H9 (cell line): ENCODE results near the gene ATP2C1. TPM values are rescaled to one million over a fixed set of nuclear protein-coding genes. Genes with fewer than 3 reads are reported as not detected.

ENCODE experiments used
- DNase-seq: peaks from one replicate; pipeline ENCODE4 v3.0.0-alpha.2; 2017
- H2AFZ ChIP-seq: one replicate; pipeline ENCODE4 v1.6.1; 2013; ENCODE audit warnings: mild to moderate bottlenecking, low read length, control low read depth, moderate library complexity
- H2AK5ac ChIP-seq: 2 replicates; pipeline ENCODE4 v1.6.1; 2013; ENCODE audit warnings: low read length, control low read depth, mixed read lengths; ENCODE audit not compliant: insufficient read length
- H2BK120ac ChIP-seq: one replicate; pipeline ENCODE4 v1.6.1; 2013; ENCODE audit warnings: low read depth, mild to moderate bottlenecking, low read length, control low read depth, inconsistent platforms; ENCODE audit not compliant: poor library complexity, severe bottlenecking
- H2BK12ac ChIP-seq: 2 replicates; pipeline ENCODE4 v1.6.1; 2013; ENCODE audit warnings: low read length, control low read depth, mixed read lengths, low read depth; ENCODE audit not compliant: insufficient read length
- H2BK15ac ChIP-seq: 2 replicates; pipeline ENCODE4 v1.6.1; 2013; ENCODE audit warnings: low read depth, low read length, control low read depth
- H2BK20ac ChIP-seq: one replicate; pipeline ENCODE4 v1.6.1; 2013; ENCODE audit warnings: low read depth, mild to moderate bottlenecking, low read length, control low read depth, inconsistent platforms; ENCODE audit not compliant: poor library complexity, severe bottlenecking
- H2BK5ac ChIP-seq: 2 replicates; pipeline ENCODE4 v1.6.1; 2013; ENCODE audit warnings: low read length, control low read depth, mixed read lengths; ENCODE audit not compliant: insufficient read length
- H3K14ac ChIP-seq: 2 replicates; pipeline ENCODE4 v1.6.1; 2013; ENCODE audit warnings: low read length, control low read depth; ENCODE audit not compliant: insufficient read depth
- H3K18ac ChIP-seq: 2 replicates; pipeline ENCODE4 v1.6.1; 2013; ENCODE audit warnings: low read depth, mild to moderate bottlenecking, mixed read lengths, low read length, control low read depth; ENCODE audit not compliant: insufficient read length
- H3K23ac ChIP-seq: 2 replicates; pipeline ENCODE4 v1.6.1; 2013; ENCODE audit warnings: low read length, control low read depth, mixed read lengths, low read depth; ENCODE audit not compliant: insufficient read length
- H3K23me2 ChIP-seq: 2 replicates; pipeline ENCODE4 v1.6.1; 2013; ENCODE audit warnings: low read depth, mild to moderate bottlenecking, mixed read lengths, low read length, control low read depth; ENCODE audit not compliant: insufficient read length, poor library complexity, severe bottlenecking
- H3K27ac ChIP-seq: 2 replicates; pipeline ENCODE4 v1.5.1; 2013; ENCODE audit warnings: low read length, control low read depth, mixed read lengths, low read depth; ENCODE audit not compliant: insufficient read length
- H3K27me3 ChIP-seq: 2 replicates; pipeline ENCODE4 v1.6.1; 2013; ENCODE audit warnings: low read length, control low read depth, inconsistent platforms; ENCODE audit not compliant: insufficient read depth
- H3K4ac ChIP-seq: 2 replicates; pipeline ENCODE4 v1.6.1; 2013; ENCODE audit warnings: low read depth, mild to moderate bottlenecking, control low read depth, inconsistent platforms, low read length, moderate library complexity
- H3K4me1 ChIP-seq: 2 replicates; pipeline ENCODE4 v1.6.1; 2013; ENCODE audit warnings: low read length, control low read depth, inconsistent platforms; ENCODE audit not compliant: insufficient read depth
- H3K4me2 ChIP-seq: 2 replicates; pipeline ENCODE4 v1.6.1; 2013; ENCODE audit warnings: low read length, control low read depth, mixed read lengths; ENCODE audit not compliant: insufficient read length, insufficient read depth
- H3K56ac ChIP-seq: 2 replicates; pipeline ENCODE4 v1.6.1; 2013; ENCODE audit warnings: low read depth, mild to moderate bottlenecking, mixed read lengths, low read length, control low read depth; ENCODE audit not compliant: insufficient read length
- H3K79me1 ChIP-seq: 2 replicates; pipeline ENCODE4 v1.6.1; 2013; ENCODE audit warnings: low read depth, mild to moderate bottlenecking, moderate library complexity, low read length, control low read depth, inconsistent platforms; ENCODE audit not compliant: insufficient read depth, poor library complexity, severe bottlenecking
- H3K79me2 ChIP-seq: 2 replicates; pipeline ENCODE4 v1.6.1; 2013; ENCODE audit warnings: low read length, control low read depth, inconsistent platforms; ENCODE audit not compliant: insufficient read depth
- H3K9ac ChIP-seq: 2 replicates; pipeline ENCODE4 v1.6.1; 2013; ENCODE audit warnings: low read length, control low read depth, mixed read lengths; ENCODE audit not compliant: insufficient read length; ENCODE audit errors: extremely low read depth
- H3K9me3 ChIP-seq: one replicate; pipeline ENCODE4 v1.6.1; 2013; ENCODE audit warnings: low read depth, low read length, inconsistent platforms; ENCODE audit not compliant: control insufficient read depth
- H3T11ph ChIP-seq: one replicate; pipeline ENCODE4 v1.6.1; 2013; ENCODE audit warnings: mild to moderate bottlenecking, low read length, control low read depth, inconsistent platforms
- H4K20me1 ChIP-seq: one replicate; pipeline ENCODE4 v1.6.1; 2013; ENCODE audit not compliant: control insufficient read depth, insufficient read length, insufficient read depth
- H4K5ac ChIP-seq: 2 replicates; pipeline ENCODE4 v1.6.1; 2013; ENCODE audit warnings: low read depth, mild to moderate bottlenecking, mixed read lengths, low read length, control low read depth; ENCODE audit not compliant: insufficient read length
- H4K8ac ChIP-seq: replicated peaks from 2 replicates; pipeline ENCODE4 v1.6.1; 2013; ENCODE audit warnings: low read length, control low read depth, mixed read lengths, low read depth; ENCODE audit not compliant: insufficient read length
- H4K91ac ChIP-seq: 2 replicates; pipeline ENCODE4 v1.6.1; 2013; ENCODE audit warnings: low read depth, mild to moderate bottlenecking, moderate library complexity, mixed read lengths, low read length, control low read depth; ENCODE audit not compliant: insufficient read length
- H3K27ac Mint-ChIP-seq, 3 experiments: 2 replicates in 2 of 3; 3 replicates in 1 of 3; pipeline ENCODE4 v1.8.0; 2020 to 2021; ENCODE audit warnings: mixed read lengths in 3 of 3, mild to moderate bottlenecking in 1 of 3, moderate library complexity in 1 of 3
- H3K27me3 Mint-ChIP-seq: 2 replicates; pipeline ENCODE4 v1.8.0; 2021; ENCODE audit warnings: low read depth, mild to moderate bottlenecking, moderate library complexity, mixed read lengths
- H3K36me3 Mint-ChIP-seq, 3 experiments: 2 replicates in 2 of 3; 3 replicates in 1 of 3; pipeline ENCODE4 v1.8.0; 2020 to 2021; ENCODE audit warnings: low read depth in 3 of 3, mixed read lengths in 3 of 3; ENCODE audit not compliant: insufficient read depth in 1 of 3
- H3K4me1 Mint-ChIP-seq, 2 experiments: 2 replicates each; pipeline ENCODE4 v1.8.0; 2020; ENCODE audit warnings: mixed read lengths in 2 of 2
- H3K4me3 Mint-ChIP-seq, 2 experiments: 2 replicates in 1 of 2; 3 replicates in 1 of 2; pipeline ENCODE4 v1.8.0; 2020 to 2021; ENCODE audit warnings: mild to moderate bottlenecking in 2 of 2, mixed read lengths in 2 of 2, moderate library complexity in 1 of 2
- H3K9me3 Mint-ChIP-seq, 2 experiments: 2 replicates in 1 of 2; 3 replicates in 1 of 2; pipeline ENCODE4 v1.8.0; 2020; ENCODE audit warnings: mild to moderate bottlenecking in 2 of 2, mixed read lengths in 2 of 2, moderate library complexity in 1 of 2
- total RNA-seq: library from RNA; stranded (reverse); gene quantifications from 2 replicates; pipeline ENCODE4 v1.2.1, GENCODE V29; 2021
- TF ChIP-seq, protein P1 (sequence below): fragments of 200-600 bp; sonication (generic); conservative IDR thresholded peaks from 3 replicates; pipeline ENCODE4 v1.8.0; 2021; ENCODE audit warnings: antibody characterized with exemption, mild to moderate bottlenecking

ATP2C1 gene
- total RNA-seq, 1 experiment from 2014 or later: 65.5 TPM

DNA sequence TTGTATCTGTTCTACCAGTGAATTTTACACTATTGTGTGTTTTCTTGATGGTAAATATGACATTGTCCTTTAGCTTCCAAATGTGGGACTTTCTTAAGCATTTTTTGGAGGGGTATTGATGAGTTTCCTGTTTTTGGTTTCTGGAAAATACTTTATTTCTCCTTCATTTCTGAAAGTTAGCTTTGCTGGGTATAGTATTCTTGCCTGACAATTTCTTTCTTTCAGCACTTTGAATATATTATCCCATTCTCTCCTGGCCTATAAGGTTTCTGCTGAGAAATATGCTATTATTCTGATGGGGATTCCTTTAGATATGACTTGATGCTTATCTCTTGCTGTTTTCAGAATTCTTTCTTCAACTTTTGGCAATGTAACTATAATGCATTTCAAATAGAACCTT is 15.4 kb upstream of the ATP2C1 start:
- Histone ChIP-seq H4K91ac (no peak overlapping the region), H3K4me2 (no peak overlapping the region), H3K23me2 (no peaks in the 10 kb centered on the region), H2AK5ac (no peak overlapping the region), H3K56ac (no peak overlapping the region), H4K5ac (no peak overlapping the region), H3K79me2 (no peaks in the 10 kb centered on the region), H3K27ac (no peak overlapping the region), H4K20me1 (no peaks in the 10 kb centered on the region), H2BK120ac (no peak overlapping the region), H2BK20ac (no peak overlapping the region), H3K4me1 (no peaks in the 10 kb centered on the region), H2BK5ac (no peak overlapping the region), H3K79me1 (no peaks in the 10 kb centered on the region), H3K14ac (no peak overlapping the region), H2BK15ac (no peak overlapping the region), H3K18ac (no peak overlapping the region), H3K23ac (no peak overlapping the region), H3K9ac (no peak overlapping the region), H3T11ph (no peak overlapping the region), H3K4ac (no peak overlapping the region), H3K27me3 (no peaks in the 10 kb centered on the region), H4K8ac (no peak overlapping the region), H3K9me3 (no peaks in the 10 kb centered on the region), H2AFZ (no peak overlapping the region), H2BK12ac (no peak overlapping the region)
- H3K4me3 Mint-ChIP-seq: no peak overlapping the region
- no peak overlapping the region for H3K27ac Mint-ChIP-seq
- DNase-seq: no peak
- peaks cover 15 to 24% of the 10 kb centered on the region in 2 experiments for H3K9me3 Mint-ChIP-seq
- no peaks in the 10 kb centered on the region for H3K4me1 Mint-ChIP-seq
- TF ChIP-seq, protein P1, sequence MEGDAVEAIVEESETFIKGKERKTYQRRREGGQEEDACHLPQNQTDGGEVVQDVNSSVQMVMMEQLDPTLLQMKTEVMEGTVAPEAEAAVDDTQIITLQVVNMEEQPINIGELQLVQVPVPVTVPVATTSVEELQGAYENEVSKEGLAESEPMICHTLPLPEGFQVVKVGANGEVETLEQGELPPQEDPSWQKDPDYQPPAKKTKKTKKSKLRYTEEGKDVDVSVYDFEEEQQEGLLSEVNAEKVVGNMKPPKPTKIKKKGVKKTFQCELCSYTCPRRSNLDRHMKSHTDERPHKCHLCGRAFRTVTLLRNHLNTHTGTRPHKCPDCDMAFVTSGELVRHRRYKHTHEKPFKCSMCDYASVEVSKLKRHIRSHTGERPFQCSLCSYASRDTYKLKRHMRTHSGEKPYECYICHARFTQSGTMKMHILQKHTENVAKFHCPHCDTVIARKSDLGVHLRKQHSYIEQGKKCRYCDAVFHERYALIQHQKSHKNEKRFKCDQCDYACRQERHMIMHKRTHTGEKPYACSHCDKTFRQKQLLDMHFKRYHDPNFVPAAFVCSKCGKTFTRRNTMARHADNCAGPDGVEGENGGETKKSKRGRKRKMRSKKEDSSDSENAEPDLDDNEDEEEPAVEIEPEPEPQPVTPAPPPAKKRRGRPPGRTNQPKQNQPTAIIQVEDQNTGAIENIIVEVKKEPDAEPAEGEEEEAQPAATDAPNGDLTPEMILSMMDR: no peak
- H3K36me3 Mint-ChIP-seq: no peaks in the 10 kb centered on the region
- peaks cover 1% of the 10 kb centered on the region; the same call in 1 of the 2 replicates for H3K27me3 Mint-ChIP-seq
